Stimulated activated CD4-positive, alpha-beta T cell treated with anti-CD3 and anti-CD28 coated beads, TNF-alpha, amount 100 ng/mL, for 1 hour (primary cell): ENCODE data around the gene ALKBH5.

Experiments used
- DNase-seq, 3 donors: peaks; one replicate each; pipeline ENCODE4 v3.0.0-alpha.2; 2020; ENCODE audit warnings: low read depth in 3 of 3, low spot score in 1 of 3

The ALKBH5 gene

GRCh38 chr17:18241229-18241871, 57.7 kb downstream of the ALKBH5 start:
- DNase-seq = no peak

- DNase-seq = no peak
Observed at GRCh38 chr17:18245038-18245776, 61.6 kb downstream of the ALKBH5 start.

- no peak for DNase-seq
Observed at GRCh38 chr17:18246109-18246725, 62.6 kb downstream of the ALKBH5 start.

- no peak for DNase-seq
Observed at GRCh38 chr17:18246880-18247612, 63.4 kb downstream of the ALKBH5 start.

GRCh38 chr17:18247613-18248001, 64.0 kb downstream of the ALKBH5 start:
- DNase-seq = no peak

- DNase-seq = peak; percentile 34 to 45 (median 35)
Observed at GRCh38 chr17:18248300-18248731, 64.7 kb downstream of the ALKBH5 start.

- DNase-seq = no peak
Observed at GRCh38 chr17:18248811-18249210, 65.2 kb downstream of the ALKBH5 start.

- DNase-seq = no peak
Observed at GRCh38 chr17:18250259-18250658, 66.6 kb downstream of the ALKBH5 start.

- DNase-seq = no peak
Observed at GRCh38 chr17:18250708-18251107, 67.1 kb downstream of the ALKBH5 start.

- DNase-seq = no peak
Observed at GRCh38 chr17:18251204-18251603, 67.6 kb downstream of the ALKBH5 start.

- DNase-seq = no peak
Observed at GRCh38 chr17:18252160-18252559, 68.5 kb downstream of the ALKBH5 start.

- no peak for DNase-seq
Observed at GRCh38 chr17:18253187-18253884, 69.7 kb downstream of the ALKBH5 start.

GRCh38 chr17:18253947-18254821, 70.6 kb downstream of the ALKBH5 start:
- DNase-seq = no peak

- no peak for DNase-seq
Observed at GRCh38 chr17:18254888-18255649, 71.4 kb downstream of the ALKBH5 start.

- DNase-seq = no peak
Observed at GRCh38 chr17:18256351-18256750, 72.7 kb downstream of the ALKBH5 start.

- no peak for DNase-seq
Observed at GRCh38 chr17:18256776-18257175, 73.1 kb downstream of the ALKBH5 start.

GRCh38 chr17:18257268-18257981, 73.8 kb downstream of the ALKBH5 start:
- no peak for DNase-seq

- DNase-seq = peak in 1 of 3 donors; percentile 22
Observed at GRCh38 chr17:18257982-18258355, 74.3 kb downstream of the ALKBH5 start.
